GM18867 (cell line): Measurements from ENCODE around the gene ACSM2B.
"Not testable (repeated sequence)": the region's sequence is repeated elsewhere in the genome, so short reads cannot be mapped to it uniquely, and the experiment has no call there.

Experiments used
- ATAC-seq: cut with Tn5 transposase; IDR thresholded peaks from one replicate; pipeline ENCODE4 v1.9.1; 2021; ENCODE audit warnings: mild to moderate bottlenecking, moderate library complexity; ENCODE audit not compliant: unreplicated experiment

Gene ACSM2B

GRCh38 chr16:20595694-20596093, 19.5 kb upstream of the ACSM2B start:
- not testable (repeated sequence) for ATAC-seq

- ATAC-seq: not testable (repeated sequence)
Measured at GRCh38 chr16:20595068-20595467, 18.9 kb upstream of the ACSM2B start.

- not testable (repeated sequence) for ATAC-seq
Measured at GRCh38 chr16:20592780-20593179, 16.6 kb upstream of the ACSM2B start.

- not testable (repeated sequence) for ATAC-seq
Measured at GRCh38 chr16:20589486-20589885, 13.3 kb upstream of the ACSM2B start.

- not testable (repeated sequence) for ATAC-seq
Measured at GRCh38 chr16:20587645-20588074, 11.5 kb upstream of the ACSM2B start.

- not testable (repeated sequence) for ATAC-seq
Measured at GRCh38 chr16:20586716-20587115, 10.5 kb upstream of the ACSM2B start.

- not testable (repeated sequence) for ATAC-seq
Measured at GRCh38 chr16:20586112-20586511, 9.9 kb upstream of the ACSM2B start.

- ATAC-seq: not testable (repeated sequence)
Measured at GRCh38 chr16:20580487-20581259, 4.5 kb upstream of the ACSM2B start.

- ATAC-seq: not testable (repeated sequence)
Measured at GRCh38 chr16:20578091-20578490, 1.9 kb upstream of the ACSM2B start.

GRCh38 chr16:20569117-20569651, 7.0 kb downstream of the ACSM2B start:
- not testable (repeated sequence) for ATAC-seq

- ATAC-seq: no peak
Measured at GRCh38 chr16:20568404-20568803, 7.8 kb downstream of the ACSM2B start.

- ATAC-seq: no peak
Measured at GRCh38 chr16:20566864-20567263, 9.3 kb downstream of the ACSM2B start.

GRCh38 chr16:20565334-20565733, 10.8 kb downstream of the ACSM2B start:
- not testable (repeated sequence) for ATAC-seq

GRCh38 chr16:20564218-20564617, 11.9 kb downstream of the ACSM2B start:
- not testable (repeated sequence) for ATAC-seq

- not testable (repeated sequence) for ATAC-seq
Measured at GRCh38 chr16:20555628-20556027, 20.5 kb downstream of the ACSM2B start.

- not testable (repeated sequence) for ATAC-seq
Measured at GRCh38 chr16:20554689-20555088, 21.5 kb downstream of the ACSM2B start.

- ATAC-seq: not testable (repeated sequence)
Measured at GRCh38 chr16:20553493-20553892, 22.7 kb downstream of the ACSM2B start.

- ATAC-seq: not testable (repeated sequence)
Measured at GRCh38 chr16:20546951-20547350, 29.2 kb downstream of the ACSM2B start.

- ATAC-seq: not testable (repeated sequence)
Measured at GRCh38 chr16:20546278-20546853, 29.8 kb downstream of the ACSM2B start.

- ATAC-seq: not testable (repeated sequence)
Measured at GRCh38 chr16:20540603-20541316, 35.4 kb downstream of the ACSM2B start.

- ATAC-seq: no peak
Measured at GRCh38 chr16:20538687-20539086, 37.5 kb downstream of the ACSM2B start.
